Adrenal gland (tissue), 5 donors: Measurements from ENCODE around the gene MBNL3.

Experiments
- POLR2A ChIP-seq, 2 donors: fragments of 450-650 bp; IDR thresholded peaks; one replicate each; pipeline ENCODE4 v1.6.1; 2017; ENCODE audit warnings: antibody characterized with exemption in 2 of 2, mild to moderate bottlenecking in 2 of 2, moderate library complexity in 1 of 2
- TF ChIP-seq, protein P1 (sequence below), 6 experiments: fragments of 450-650 bp in 4 of 6; fragments of 200-600 bp in 2 of 6; sonication (generic) in 1 of 6; IDR thresholded peaks; 1 replicate in 5 of 6; 2 replicates in 1 of 6; pipeline versions ENCODE4 v1.5.1 to v1.8.0; 2016 to 2021; ENCODE audit warnings: antibody characterized with exemption in 6 of 6, mild to moderate bottlenecking in 2 of 6, moderate library complexity in 1 of 6
- donor health status: DM: no; HTN: no; CAD: no.

DNA sequence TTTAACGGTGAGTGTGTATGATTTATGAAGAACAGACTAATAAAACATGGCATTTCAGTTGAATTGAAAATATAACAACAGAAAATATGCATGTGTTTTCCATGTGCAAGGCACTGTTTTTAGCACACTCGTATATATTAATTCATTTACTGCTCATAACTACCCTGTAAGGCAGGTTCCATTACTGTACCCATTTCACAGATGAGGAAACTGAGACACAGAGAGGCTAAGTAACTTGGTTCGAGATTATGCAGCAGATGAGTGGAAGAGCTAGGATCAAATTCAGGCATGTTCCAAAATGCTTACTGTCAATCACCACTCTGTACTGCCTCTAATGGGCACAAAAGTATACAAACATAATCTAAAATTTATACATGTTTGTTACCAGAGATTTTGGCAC is 20.4 kb downstream of the MBNL3 start:
- TF ChIP-seq, protein P1, sequence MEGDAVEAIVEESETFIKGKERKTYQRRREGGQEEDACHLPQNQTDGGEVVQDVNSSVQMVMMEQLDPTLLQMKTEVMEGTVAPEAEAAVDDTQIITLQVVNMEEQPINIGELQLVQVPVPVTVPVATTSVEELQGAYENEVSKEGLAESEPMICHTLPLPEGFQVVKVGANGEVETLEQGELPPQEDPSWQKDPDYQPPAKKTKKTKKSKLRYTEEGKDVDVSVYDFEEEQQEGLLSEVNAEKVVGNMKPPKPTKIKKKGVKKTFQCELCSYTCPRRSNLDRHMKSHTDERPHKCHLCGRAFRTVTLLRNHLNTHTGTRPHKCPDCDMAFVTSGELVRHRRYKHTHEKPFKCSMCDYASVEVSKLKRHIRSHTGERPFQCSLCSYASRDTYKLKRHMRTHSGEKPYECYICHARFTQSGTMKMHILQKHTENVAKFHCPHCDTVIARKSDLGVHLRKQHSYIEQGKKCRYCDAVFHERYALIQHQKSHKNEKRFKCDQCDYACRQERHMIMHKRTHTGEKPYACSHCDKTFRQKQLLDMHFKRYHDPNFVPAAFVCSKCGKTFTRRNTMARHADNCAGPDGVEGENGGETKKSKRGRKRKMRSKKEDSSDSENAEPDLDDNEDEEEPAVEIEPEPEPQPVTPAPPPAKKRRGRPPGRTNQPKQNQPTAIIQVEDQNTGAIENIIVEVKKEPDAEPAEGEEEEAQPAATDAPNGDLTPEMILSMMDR (IDR thresholded peaks at IDR 0.05), result no peak
- TF ChIP-seq POLR2A (IDR thresholded peaks at IDR 0.05), result no peak
